NCI-H2029 (cell line): ENCODE measurements around the gene LTBP1.

Experiments used
- DNase-seq: peaks from one replicate; lab custom pipeline; 2025; lab: John Stamatoyannopoulos, UW

LTBP1 gene

GRCh38 chr2:33011941-33012340 lies 65.2 kb downstream of the LTBP1 start:
- DNase-seq: no peak

DNA sequence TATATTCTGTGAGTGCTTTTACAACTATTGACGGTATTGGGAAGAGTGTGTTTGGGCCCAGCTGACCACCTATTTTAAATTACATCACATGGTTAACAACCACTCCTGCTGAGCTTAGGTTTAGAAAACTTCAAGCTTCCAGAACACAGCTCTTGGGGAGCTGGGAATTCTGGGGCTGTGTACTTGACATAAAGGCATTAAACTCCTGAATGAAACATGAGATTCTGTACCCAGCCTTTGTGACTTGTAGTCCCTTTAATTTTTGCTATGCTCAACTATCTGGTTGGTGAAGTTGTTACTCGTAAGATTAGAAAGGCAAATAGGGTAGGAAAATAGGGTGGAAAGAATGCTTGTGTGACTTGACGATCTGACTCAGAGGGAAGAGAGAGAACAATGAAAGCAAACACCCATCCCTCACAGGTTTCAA lies 66.9 kb downstream of the LTBP1 start:
- DNase-seq: no peak

DNA sequence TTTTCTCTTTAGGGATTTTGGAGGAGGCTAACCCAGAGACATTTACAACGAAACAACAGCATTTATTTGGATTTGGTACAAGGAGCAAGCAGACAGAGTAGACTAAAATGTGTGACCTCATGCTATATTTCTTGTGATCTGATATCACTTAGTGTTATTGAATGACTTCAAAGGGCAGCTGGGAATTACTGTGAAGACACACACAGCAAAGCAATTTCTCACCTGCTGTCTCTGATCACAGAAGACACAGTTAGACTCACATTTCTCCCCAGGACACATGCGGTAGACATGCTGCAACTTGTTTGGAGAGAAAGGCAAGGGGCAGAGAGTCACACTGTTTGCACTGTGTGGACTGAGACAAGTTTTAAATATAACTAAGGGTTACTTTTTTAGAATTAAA lies 67.5 kb downstream of the LTBP1 start:
- no peak for DNase-seq

GRCh38 chr2:33015421-33016142 lies 68.8 kb downstream of the LTBP1 start:
- DNase-seq: no peak

- no peak for DNase-seq
Measured at GRCh38 chr2:33018271-33018670, 71.5 kb downstream of the LTBP1 start.

GRCh38 chr2:33019796-33020195 lies 73.0 kb downstream of the LTBP1 start:
- DNase-seq: no peak

DNA sequence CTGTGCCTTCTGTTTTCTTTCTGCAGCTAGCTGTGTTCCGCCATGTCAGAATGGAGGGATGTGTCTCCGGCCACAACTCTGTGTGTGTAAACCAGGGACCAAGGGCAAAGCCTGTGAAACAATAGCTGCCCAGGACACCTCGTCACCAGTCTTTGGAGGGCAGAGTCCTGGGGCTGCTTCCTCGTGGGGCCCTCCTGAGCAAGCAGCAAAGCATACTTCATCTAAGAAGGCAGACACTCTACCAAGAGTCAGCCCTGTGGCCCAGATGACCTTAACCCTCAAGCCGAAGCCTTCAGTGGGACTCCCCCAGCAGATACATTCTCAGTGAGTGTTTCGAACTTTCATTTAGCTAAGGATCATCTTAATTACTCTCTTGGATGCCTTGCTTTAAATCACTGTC lies 74.1 kb downstream of the LTBP1 start:
- DNase-seq: no peak

- no peak for DNase-seq
Measured at GRCh38 chr2:33021542-33022227, 74.9 kb downstream of the LTBP1 start.

DNA sequence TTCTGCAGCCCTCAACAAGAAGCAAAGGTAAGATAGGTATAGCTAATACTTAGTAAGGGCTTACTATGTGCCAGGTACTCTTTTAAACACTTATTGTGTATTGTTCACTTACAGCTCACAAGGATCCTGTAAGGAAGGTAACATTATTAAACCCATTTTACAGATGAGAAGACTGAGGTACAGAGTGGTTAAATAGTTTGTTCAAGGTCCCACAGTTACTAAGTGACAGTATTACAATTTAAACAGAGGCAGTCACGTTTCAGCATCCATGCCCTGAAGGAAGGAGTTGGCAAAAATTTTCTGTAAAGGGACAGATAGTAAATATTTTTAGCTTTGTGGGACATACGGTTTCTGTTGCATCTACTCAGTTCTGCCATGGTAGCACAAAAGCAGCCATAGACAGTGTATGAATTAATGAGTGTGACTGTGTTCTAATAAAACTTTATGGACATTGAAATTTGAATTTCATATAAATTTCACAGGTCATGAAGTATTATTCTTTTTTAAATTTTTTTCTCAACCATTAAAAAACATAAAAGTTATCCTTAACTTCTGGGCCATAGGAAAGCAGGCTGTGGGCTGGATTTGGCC lies 75.7 kb downstream of the LTBP1 start:
- DNase-seq: no peak

DNA sequence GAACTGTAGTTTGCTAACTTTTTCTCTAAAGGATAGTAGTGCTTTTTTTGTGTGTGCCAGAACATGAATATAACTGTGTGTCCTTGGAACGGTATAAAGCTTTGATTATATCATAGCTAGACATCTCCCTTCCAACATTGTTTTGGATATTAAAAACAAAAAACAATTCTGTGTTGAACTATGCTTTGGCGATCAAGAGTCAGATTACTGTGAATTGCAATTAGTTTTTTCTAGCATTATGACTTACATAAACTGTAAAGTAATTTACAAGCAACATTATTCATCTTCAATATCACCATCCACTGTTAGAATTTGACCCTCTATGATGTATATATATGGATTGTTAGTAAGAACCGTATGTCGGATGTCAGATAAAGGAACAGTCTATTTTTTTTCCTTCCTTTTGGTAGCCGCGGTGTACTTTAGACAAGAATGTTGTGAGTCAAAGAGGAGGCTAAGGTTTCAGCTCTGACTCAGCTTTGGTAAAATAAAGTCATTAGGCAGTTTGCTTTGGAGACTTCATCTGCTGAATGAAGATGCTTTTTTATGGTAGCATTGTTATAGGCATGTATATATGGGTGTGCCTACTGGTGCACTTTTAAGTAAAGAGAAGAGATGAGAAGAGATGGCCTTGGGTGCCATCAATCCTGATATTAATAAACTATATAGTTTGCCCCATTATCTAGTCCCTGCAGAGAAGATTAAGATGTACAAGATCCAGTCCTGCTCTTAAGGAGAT lies 76.4 kb downstream of the LTBP1 start:
- DNase-seq: no peak

DNA sequence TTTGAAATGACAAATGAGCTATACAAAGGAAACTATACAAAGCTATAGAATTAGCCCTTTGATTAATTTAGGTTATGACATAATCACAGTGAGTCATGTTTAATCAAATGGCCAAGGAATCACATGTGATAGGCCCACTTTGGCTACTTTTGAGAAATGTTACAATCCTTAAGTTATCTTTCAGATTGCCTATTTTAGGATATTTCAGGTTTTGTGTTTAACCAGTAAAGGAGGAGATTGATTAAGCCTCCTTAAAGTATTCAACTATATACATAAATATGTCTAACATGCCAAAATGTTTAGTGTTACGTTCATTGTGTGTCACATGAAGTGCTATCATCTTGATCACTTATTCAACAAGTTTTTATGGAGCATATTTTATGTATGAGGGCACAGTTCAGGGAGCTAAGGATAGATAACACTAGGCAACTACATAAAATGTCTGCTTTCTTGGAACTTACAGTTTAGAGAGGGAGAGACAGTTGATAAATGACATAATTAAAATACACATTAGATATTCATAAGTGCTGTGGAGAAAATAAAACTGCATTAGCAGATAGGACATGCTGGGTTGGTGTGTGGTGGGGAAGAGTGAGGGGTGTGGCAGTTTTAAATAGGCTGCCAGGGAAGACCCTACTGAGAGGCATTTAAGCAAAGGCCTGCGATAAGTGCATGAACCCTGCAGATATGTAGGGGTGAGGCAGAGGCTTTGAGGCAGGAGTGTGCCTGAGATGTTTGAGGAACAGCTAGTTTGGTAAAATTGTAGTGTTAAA lies 77.2 kb downstream of the LTBP1 start:
- DNase-seq: no peak

GRCh38 chr2:33024758-33025157 lies 78.0 kb downstream of the LTBP1 start:
- DNase-seq: no peak

GRCh38 chr2:33029459-33029858 lies 82.7 kb downstream of the LTBP1 start:
- no peak for DNase-seq

DNA sequence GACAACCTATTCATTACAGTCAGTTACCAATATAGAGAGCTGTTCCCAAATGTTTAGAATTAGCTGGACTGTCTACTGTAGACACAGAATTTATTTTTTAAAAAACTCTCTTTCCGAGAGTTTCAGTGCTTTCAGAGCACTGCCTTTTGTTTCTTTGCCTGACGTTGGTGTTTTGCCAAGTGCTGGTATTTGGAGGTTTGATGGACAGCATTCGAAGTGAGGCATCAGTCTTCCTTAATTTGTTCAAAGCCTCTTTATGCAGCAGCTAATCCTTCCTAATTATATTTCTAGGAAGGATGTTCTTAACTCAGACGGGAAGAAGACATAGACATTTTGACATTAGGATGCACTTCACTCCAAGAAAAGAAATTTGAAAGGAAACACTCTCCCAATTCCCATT lies 83.2 kb downstream of the LTBP1 start:
- DNase-seq: no peak

GRCh38 chr2:33030326-33030725 lies 83.6 kb downstream of the LTBP1 start:
- DNase-seq: no peak

GRCh38 chr2:33032245-33032644 lies 85.5 kb downstream of the LTBP1 start:
- no peak for DNase-seq

DNA sequence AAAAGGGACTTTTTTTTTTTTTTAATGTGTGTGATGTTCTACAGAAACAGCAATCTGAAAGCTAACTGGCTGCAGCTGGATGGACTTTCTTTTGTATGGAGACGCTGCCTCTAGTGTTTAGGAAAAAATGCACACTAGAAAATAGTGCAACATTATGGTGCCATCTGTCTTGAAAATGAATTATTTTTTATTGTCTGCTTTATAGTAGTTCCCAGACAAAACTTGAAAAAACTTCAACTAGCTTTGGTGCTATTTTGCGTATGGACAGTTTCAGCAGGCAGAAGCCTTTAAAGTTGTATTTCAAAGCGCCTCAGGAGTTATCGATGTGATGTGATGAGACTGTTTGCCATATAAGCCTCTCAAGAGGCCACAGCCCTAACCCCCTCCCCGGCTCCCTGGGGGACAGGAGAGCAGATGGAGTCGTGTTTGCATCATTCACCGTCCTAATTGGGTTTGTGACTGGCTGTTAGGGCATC lies 86.9 kb downstream of the LTBP1 start:
- DNase-seq: no peak

DNA sequence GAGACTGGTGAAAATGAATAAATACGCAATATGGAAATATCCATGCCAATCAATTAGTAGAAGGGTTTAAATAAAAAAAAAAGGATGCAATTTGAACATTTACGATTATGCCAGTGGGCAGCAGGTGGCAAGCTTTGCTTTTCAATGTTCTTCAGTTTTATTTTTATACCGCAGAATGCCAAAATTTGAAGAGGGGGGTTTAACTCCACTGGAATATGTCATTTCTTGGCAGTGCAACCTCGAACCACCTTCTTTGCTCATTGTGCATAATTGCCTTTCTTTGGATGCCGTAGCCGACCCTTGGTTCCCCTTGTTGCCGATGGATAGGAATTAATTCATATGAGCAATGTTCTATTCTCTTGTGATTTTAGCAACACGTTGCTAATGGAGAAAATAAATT lies 88.0 kb downstream of the LTBP1 start:
- no peak for DNase-seq

DNA sequence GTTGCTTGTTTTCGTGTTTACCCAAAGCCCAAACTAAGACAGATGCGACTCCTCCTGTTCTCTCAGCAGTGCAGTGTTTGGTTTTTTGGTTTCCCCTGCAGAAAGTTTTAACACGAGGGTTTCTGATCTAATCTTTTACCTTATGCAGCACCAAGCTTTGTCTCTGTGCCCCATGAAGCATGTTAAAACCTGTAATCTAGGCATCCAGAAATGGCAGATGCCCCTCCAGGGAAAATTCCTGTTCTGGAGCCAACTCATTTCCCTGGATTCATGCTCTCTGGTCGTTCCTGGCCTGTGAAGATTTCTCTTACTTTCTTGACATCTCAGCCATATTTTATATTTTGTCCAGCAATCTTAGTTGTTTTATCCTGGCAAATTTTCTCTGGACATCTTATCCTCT lies 91.5 kb downstream of the LTBP1 start:
- DNase-seq: no peak

- no peak for DNase-seq
Measured at GRCh38 chr2:33038799-33039198, 92.0 kb downstream of the LTBP1 start.

GRCh38 chr2:33040541-33040940 lies 93.8 kb downstream of the LTBP1 start:
- DNase-seq: no peak

GRCh38 chr2:33042265-33042664 lies 95.5 kb downstream of the LTBP1 start:
- DNase-seq: no peak
